ENCODE measurements around the gene CRYL1. TPM values are rescaled to one million over a fixed set of nuclear protein-coding genes. Genes with fewer than 3 reads are reported as not detected.

The CRYL1 gene
- total RNA-seq, 1 donor from 2014 or later: 9.0 TPM

GRCh38 chr13:20388184-20388583 lies 137.5 kb downstream of the CRYL1 start:
- intact Hi-C loops (cut with micrococcal nuclease): no loop called here

GRCh38 chr13:20387441-20387971 lies 138.2 kb downstream of the CRYL1 start:
- intact Hi-C loops (cut with micrococcal nuclease): no loop called here

GRCh38 chr13:20387006-20387405 lies 138.7 kb downstream of the CRYL1 start:
- intact Hi-C loops (cut with micrococcal nuclease): no loop called here

GRCh38 chr13:20383058-20383457 lies 142.6 kb downstream of the CRYL1 start:
- intact Hi-C loops (cut with micrococcal nuclease): no loop called here

GRCh38 chr13:20381401-20381800 lies 144.3 kb downstream of the CRYL1 start:
- intact Hi-C loops (cut with micrococcal nuclease): no loop called here

GRCh38 chr13:20378721-20379120 lies 146.9 kb downstream of the CRYL1 start:
- intact Hi-C loops (cut with micrococcal nuclease): no loop called here

GRCh38 chr13:20377720-20378119 lies 147.9 kb downstream of the CRYL1 start:
- intact Hi-C loops (cut with micrococcal nuclease): no loop called here

GRCh38 chr13:20375871-20376270 lies 149.8 kb downstream of the CRYL1 start:
- intact Hi-C loops (cut with micrococcal nuclease): no loop called here

- intact Hi-C loops (cut with micrococcal nuclease): no loop called here
Measured at GRCh38 chr13:20373861-20374260, 151.8 kb downstream of the CRYL1 start.

- intact Hi-C loops (cut with micrococcal nuclease): no loop called here
Measured at GRCh38 chr13:20371825-20372224, 153.8 kb downstream of the CRYL1 start.

- intact Hi-C loops (cut with micrococcal nuclease): no loop called here
Measured at GRCh38 chr13:20370815-20371421, 154.7 kb downstream of the CRYL1 start.

GRCh38 chr13:20369886-20370361 lies 155.7 kb downstream of the CRYL1 start:
- intact Hi-C loops (cut with micrococcal nuclease): no loop called here

GRCh38 chr13:20366056-20366455 lies 159.6 kb downstream of the CRYL1 start:
- intact Hi-C loops (cut with micrococcal nuclease): no loop called here

GRCh38 chr13:20363603-20364002 lies 162.1 kb downstream of the CRYL1 start:
- intact Hi-C loops (cut with micrococcal nuclease): no loop called here

GRCh38 chr13:20363172-20363571 lies 162.5 kb downstream of the CRYL1 start:
- intact Hi-C loops (cut with micrococcal nuclease): no loop called here

- intact Hi-C loops (cut with micrococcal nuclease): no loop called here
Measured at GRCh38 chr13:20362484-20363041, 163.1 kb downstream of the CRYL1 start.

GRCh38 chr13:20360835-20361412 lies 164.7 kb downstream of the CRYL1 start:
- intact Hi-C loops (cut with micrococcal nuclease): no loop called here

- intact Hi-C loops (cut with micrococcal nuclease): no loop called here
Measured at GRCh38 chr13:20360041-20360491, 165.6 kb downstream of the CRYL1 start.

GRCh38 chr13:20359335-20359734 lies 166.3 kb downstream of the CRYL1 start:
- intact Hi-C loops (cut with micrococcal nuclease): no loop called here

- intact Hi-C loops (cut with micrococcal nuclease): no loop called here
Measured at GRCh38 chr13:20358022-20358421, 167.6 kb downstream of the CRYL1 start.

GRCh38 chr13:20356444-20356843 lies 169.2 kb downstream of the CRYL1 start:
- intact Hi-C loops (cut with micrococcal nuclease): no loop called here

GRCh38 chr13:20354722-20355121 lies 170.9 kb downstream of the CRYL1 start:
- intact Hi-C loops (cut with micrococcal nuclease): no loop called here

GRCh38 chr13:20353973-20354372 lies 171.7 kb downstream of the CRYL1 start:
- intact Hi-C loops (cut with micrococcal nuclease): no loop called here
